KMS-11 (cell line): ENCODE results near the gene ABCG4.
A peak's percentile ranks its signal among the peaks of the same experiment; 100 is the strongest.

Experiments
- H2AFZ ChIP-seq: fragments of 200-600 bp; sonication (generic); 2 replicates; pipeline ENCODE4 v1.6.1; 2016; ENCODE audit warnings: antibody characterized with exemption, mixed run types, low read depth
- H3K27ac ChIP-seq: fragments of 200-600 bp; sonication (generic); 2 replicates; pipeline ENCODE4 v1.6.1; 2016; ENCODE audit warnings: mild to moderate bottlenecking, mixed run types
- H3K27me3 ChIP-seq: fragments of 200-600 bp; sonication (generic); 2 replicates; pipeline ENCODE4 v1.6.1; 2017; ENCODE audit warnings: mild to moderate bottlenecking, low read depth, mixed run types, moderate library complexity; ENCODE audit not compliant: insufficient read depth
- H3K36me3 ChIP-seq: fragments of 200-600 bp; sonication (generic); 2 replicates; pipeline ENCODE4 v1.6.1; 2017; ENCODE audit warnings: mild to moderate bottlenecking, mixed run types; ENCODE audit not compliant: insufficient read depth
- H3K4me1 ChIP-seq: fragments of 200-600 bp; sonication (generic); 2 replicates; pipeline ENCODE4 v1.6.1; 2016; ENCODE audit warnings: mild to moderate bottlenecking, low read depth, mixed run types; ENCODE audit not compliant: poor library complexity, severe bottlenecking
- H3K4me2 ChIP-seq: fragments of 200-600 bp; sonication (generic); 2 replicates; pipeline ENCODE4 v1.7.0; 2016; ENCODE audit warnings: mild to moderate bottlenecking, mixed run types
- H3K4me3 ChIP-seq: fragments of 200-600 bp; sonication (generic); IDR thresholded peaks from 2 replicates; pipeline ENCODE4 v1.6.1; 2017; ENCODE audit warnings: low read depth, low read length, mixed read lengths; ENCODE audit not compliant: insufficient read depth
- H3K79me2 ChIP-seq: fragments of 200-600 bp; sonication (generic); 2 replicates; pipeline ENCODE4 v1.6.1; 2016; ENCODE audit warnings: low read depth, mixed run types; ENCODE audit not compliant: insufficient read depth
- H3K9ac ChIP-seq: fragments of 200-600 bp; sonication (generic); 2 replicates; pipeline ENCODE4 v1.6.1; 2016; ENCODE audit warnings: mild to moderate bottlenecking, mixed run types
- H4K20me1 ChIP-seq: fragments of 200-600 bp; sonication (generic); 2 replicates; pipeline ENCODE4 v1.6.1; 2016; ENCODE audit warnings: mild to moderate bottlenecking, mixed run types; ENCODE audit not compliant: insufficient read depth
- TF ChIP-seq, protein P1 (sequence below): fragments of 200-600 bp; sonication (generic); conservative IDR thresholded peaks from 2 replicates; pipeline ENCODE4 v1.6.1; 2017; ENCODE audit warnings: low read depth, mild to moderate bottlenecking, antibody characterized with exemption, low read length, moderate library complexity, mixed read lengths

Gene ABCG4

DNA sequence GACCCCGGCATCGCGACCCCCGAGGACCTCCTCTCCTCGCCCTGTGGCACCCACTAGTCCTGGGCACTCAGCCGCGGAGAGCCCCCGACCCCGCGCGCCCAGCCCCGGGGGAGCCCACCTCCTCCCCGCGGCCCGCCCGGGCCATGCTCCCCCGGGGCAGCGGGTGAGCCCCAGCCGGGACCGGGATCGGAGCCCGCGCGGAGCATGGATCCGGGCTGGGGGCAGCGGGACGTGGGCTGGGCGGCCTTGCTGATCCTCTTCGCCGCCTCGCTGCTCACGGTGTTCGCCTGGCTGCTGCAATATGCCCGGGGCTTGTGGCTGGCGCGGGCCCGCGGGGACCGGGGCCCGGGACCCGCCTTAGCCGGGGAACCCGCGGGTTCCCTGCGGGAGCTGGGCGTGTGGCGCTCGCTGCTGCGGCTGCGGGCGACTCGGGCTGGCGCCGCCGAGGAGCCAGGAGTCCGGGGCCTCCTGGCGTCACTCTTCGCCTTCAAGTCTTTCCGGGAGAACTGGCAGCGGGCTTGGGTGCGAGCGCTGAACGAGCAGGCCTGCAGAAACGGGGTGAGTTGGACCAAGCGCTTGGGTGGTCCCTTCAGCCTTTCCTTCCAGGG, 41.2 kb upstream of the ABCG4 start:
- Histone ChIP-seq H2AFZ (peak overlapping the region; percentile 29; the same call in 1 of the 2 replicates), H3K27me3 (no peaks in the 10 kb centered on the region), H3K4me1 (peaks cover 41% of the 10 kb centered on the region), H3K79me2 (peaks cover 16% of the 10 kb centered on the region), H4K20me1 (no peaks in the 10 kb centered on the region), H3K4me3 (no peak overlapping the region), H3K9ac (peak overlapping the region; percentile 61), H3K4me2 (peak overlapping the region; percentile 77), H3K27ac (peak overlapping the region; percentile 41), H3K36me3 (no peaks in the 10 kb centered on the region)
- TF ChIP-seq, protein P1, sequence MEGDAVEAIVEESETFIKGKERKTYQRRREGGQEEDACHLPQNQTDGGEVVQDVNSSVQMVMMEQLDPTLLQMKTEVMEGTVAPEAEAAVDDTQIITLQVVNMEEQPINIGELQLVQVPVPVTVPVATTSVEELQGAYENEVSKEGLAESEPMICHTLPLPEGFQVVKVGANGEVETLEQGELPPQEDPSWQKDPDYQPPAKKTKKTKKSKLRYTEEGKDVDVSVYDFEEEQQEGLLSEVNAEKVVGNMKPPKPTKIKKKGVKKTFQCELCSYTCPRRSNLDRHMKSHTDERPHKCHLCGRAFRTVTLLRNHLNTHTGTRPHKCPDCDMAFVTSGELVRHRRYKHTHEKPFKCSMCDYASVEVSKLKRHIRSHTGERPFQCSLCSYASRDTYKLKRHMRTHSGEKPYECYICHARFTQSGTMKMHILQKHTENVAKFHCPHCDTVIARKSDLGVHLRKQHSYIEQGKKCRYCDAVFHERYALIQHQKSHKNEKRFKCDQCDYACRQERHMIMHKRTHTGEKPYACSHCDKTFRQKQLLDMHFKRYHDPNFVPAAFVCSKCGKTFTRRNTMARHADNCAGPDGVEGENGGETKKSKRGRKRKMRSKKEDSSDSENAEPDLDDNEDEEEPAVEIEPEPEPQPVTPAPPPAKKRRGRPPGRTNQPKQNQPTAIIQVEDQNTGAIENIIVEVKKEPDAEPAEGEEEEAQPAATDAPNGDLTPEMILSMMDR = no peak

DNA sequence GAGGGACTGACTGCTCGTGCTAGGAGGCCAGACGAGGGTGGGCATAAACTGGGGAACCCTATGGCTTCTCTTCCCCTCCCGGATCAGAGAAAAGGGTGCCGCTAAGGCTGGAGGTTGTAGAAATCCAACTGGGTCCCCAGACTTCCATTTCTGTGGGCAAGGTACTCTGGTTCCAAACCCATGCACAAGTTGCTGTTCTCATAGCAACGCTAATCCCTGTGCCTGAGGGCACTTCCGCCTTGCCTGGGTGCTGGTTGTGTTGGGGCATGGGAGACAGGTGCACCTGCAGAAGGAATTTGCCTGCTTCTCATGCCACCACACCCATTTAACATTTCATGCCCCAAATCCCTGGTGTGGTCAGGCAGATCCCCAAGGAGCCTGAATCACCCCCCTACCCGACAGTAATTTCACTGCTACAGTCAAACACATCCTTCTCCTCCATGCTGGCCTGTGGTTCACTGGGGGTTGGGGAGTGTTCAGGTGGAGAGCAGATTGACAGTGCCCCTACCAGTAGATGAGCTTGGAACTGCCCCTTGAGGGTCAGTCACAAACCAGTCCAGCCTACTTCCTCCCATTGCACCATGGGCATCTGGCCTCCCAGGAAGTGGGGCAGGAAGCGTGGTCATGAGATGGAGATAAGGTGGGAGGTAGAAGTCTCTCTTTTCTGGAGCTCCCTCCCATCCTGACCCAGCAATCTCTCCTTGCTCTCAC, 40.6 kb upstream of the ABCG4 start:
- H3K4me1 ChIP-seq = peaks cover 35% of the 10 kb centered on the region
- H3K4me3 ChIP-seq = no peak overlapping the region
- TF ChIP-seq, protein P1 = no peak
- peak overlapping the region; percentile 41 for H3K27ac ChIP-seq
- H3K79me2 ChIP-seq = peaks cover 16% of the 10 kb centered on the region
- H3K36me3 ChIP-seq = no peaks in the 10 kb centered on the region
- peak overlapping the region; percentile 77 for H3K4me2 ChIP-seq
- H4K20me1 ChIP-seq = no peaks in the 10 kb centered on the region
- H3K27me3 ChIP-seq = no peaks in the 10 kb centered on the region
- peak overlapping the region; percentile 29; the same call in 1 of the 2 replicates for H2AFZ ChIP-seq
- H3K9ac ChIP-seq = peak overlapping the region; percentile 61; the same call in 1 of the 2 replicates

DNA sequence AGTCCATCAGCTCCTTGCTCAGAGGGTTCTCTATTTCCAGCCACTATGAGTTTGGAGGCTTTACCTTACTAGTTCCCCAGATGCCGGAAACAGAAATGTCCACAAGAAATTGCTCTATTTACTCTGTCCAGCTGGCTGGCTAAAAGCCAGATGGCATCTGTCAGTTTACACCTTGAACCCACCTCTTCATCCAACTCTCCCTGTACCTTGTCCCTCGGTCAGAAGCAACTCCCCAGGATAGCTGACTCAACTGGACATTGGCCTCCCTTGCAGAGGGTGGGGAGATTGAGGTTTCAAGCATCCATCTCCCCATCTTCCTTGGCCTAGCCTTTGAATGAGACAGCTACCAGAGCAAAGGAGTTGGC, 40.0 kb upstream of the ABCG4 start:
- Histone ChIP-seq H3K27me3 (no peaks in the 10 kb centered on the region), H3K79me2 (peaks cover 16% of the 10 kb centered on the region), H3K4me2 (peak overlapping the region; percentile 77), H3K4me1 (peaks cover 30% of the 10 kb centered on the region), H3K27ac (no peak overlapping the region), H2AFZ (no peak overlapping the region), H3K4me3 (no peak overlapping the region), H4K20me1 (no peaks in the 10 kb centered on the region), H3K9ac (no peak overlapping the region), H3K36me3 (no peaks in the 10 kb centered on the region)
- TF ChIP-seq, protein P1 = no peak

DNA sequence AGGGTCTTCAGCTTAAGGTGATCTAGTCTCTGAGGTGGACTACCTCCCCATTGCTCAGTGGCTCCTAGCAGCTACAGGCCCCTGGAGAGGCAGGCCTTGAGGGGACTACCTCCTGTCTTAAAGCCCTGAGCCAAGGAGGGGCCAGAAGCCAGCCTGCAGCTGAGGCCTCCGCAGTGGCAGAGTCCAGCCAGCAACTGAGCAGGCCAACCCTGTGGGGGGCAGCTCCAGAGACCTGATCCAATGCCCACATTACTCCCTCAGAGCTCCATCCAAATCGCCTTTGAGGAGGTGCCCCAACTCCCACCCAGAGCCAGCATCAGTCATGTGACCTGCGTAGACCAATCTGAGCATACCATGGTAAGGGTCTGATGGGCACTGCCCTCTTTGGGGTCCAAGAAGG, 39.0 kb upstream of the ABCG4 start:
- H3K9ac ChIP-seq = no peak overlapping the region
- peaks cover 28% of the 10 kb centered on the region for H3K4me1 ChIP-seq
- H4K20me1 ChIP-seq = no peaks in the 10 kb centered on the region
- H3K27me3 ChIP-seq = no peaks in the 10 kb centered on the region
- no peak overlapping the region for H3K4me2 ChIP-seq
- peaks cover 16% of the 10 kb centered on the region for H3K79me2 ChIP-seq
- TF ChIP-seq, protein P1 = no peak
- no peak overlapping the region for H2AFZ ChIP-seq
- no peak overlapping the region for H3K4me3 ChIP-seq
- H3K27ac ChIP-seq = no peak overlapping the region
- no peaks in the 10 kb centered on the region for H3K36me3 ChIP-seq
